ENCODE measurements around the gene PPOX.

GRCh38 chr1:161131523-161132409 is 34.5 kb upstream of the PPOX start:
- TF ChIP-seq CTCF (IDR thresholded peaks at IDR 0.05; ENCODE audit: low read depth, low read length) = no peak
- TF ChIP-seq EZH2phosphoT487 (IDR thresholded peaks at IDR 0.05; ENCODE audit: low read depth) = no peak

Data from OCI-LY3 (cell line).